ENCODE data around the gene NME3. TPM values are rescaled to one million over a fixed set of nuclear protein-coding genes. Genes with fewer than 3 reads are reported as not detected.

NME3 gene
- total and polyA plus RNA-seq, 9 of the 15 experiments (the other 6 are each of a cell fraction or from before 2014, with no cell fraction given): 0.68 to 76.3 (median 11.5) TPM

- TF ChIP-seq THRA (IDR thresholded peaks at IDR 0.05): no peak
- TF ChIP-seq DNMT1 (IDR thresholded peaks at IDR 0.05): no peak; the same call in 1 of the 2 replicates
- TF ChIP-seq POLR2A (conservative IDR thresholded peaks at IDR 0.05): peak; percentile 63
- TF ChIP-seq POLR2G (IDR thresholded peaks at IDR 0.05; ENCODE audit: low read depth, low read length): peak; percentile 77
- TF ChIP-seq ZNF592 (IDR thresholded peaks at IDR 0.05): no peak
- TF ChIP-seq LCOR (CRISPR knock-in tag; IDR thresholded peaks at IDR 0.05): 0 out of 2 replicates have a peak, but pooled peaks have one; percentile 42
- TF ChIP-seq MYC (IDR thresholded peaks at IDR 0.05; ENCODE audit: low read depth, low read length): no peak
- 0 out of 2 replicates have a peak, but pooled peaks have one; percentile 68 for TF ChIP-seq MYC (CRISPR knock-in tag; IDR thresholded peaks at IDR 0.05; ENCODE audit: borderline replicate concordance, low read depth)
- TF ChIP-seq ZFP1 (CRISPR knock-in tag; IDR thresholded peaks at IDR 0.05): 0 out of 2 replicates have a peak, but pooled peaks have one; percentile 5
- TF ChIP-seq THAP12 (CRISPR knock-in tag; IDR thresholded peaks at IDR 0.05): 0 out of 2 replicates have a peak, but pooled peaks have one; percentile 5
- peak; percentile 32 for TF ChIP-seq U2AF1 (optimal IDR thresholded peaks at IDR 0.05; ENCODE audit: low read depth, low read length)
- no peak for TF ChIP-seq ESRRA (IDR thresholded peaks at IDR 0.05; ENCODE audit: borderline replicate concordance, low read depth)
- TF ChIP-seq TOE1 (IDR thresholded peaks at IDR 0.05; ENCODE audit: borderline replicate concordance): peak; percentile 46; the same call in 1 of the 2 replicates
- TF ChIP-seq TOE1 (CRISPR knock-in tag; IDR thresholded peaks at IDR 0.05; ENCODE audit: borderline replicate concordance, low read depth): no peak
- peak; percentile 24 for TF ChIP-seq RBBP5 (IDR thresholded peaks at IDR 0.05; ENCODE audit: borderline replicate concordance, insufficient read depth, low read length, poor library complexity, severe bottlenecking)
- peak; percentile 87 for TF ChIP-seq POLR2AphosphoS2 (IDR thresholded peaks at IDR 0.05; ENCODE audit: low read length)
- TF ChIP-seq CAMTA2 (CRISPR knock-in tag; conservative IDR thresholded peaks at IDR 0.05): 0 out of 2 replicates have a peak, but pooled peaks have one; percentile 52
- TF ChIP-seq FIP1L1 (IDR thresholded peaks at IDR 0.05; ENCODE audit: low read depth, low read length, poor library complexity, severe bottlenecking): peak; percentile 20
- no peak for TF ChIP-seq STAG1 (CRISPR knock-in tag; IDR thresholded peaks at IDR 0.05; ENCODE audit: borderline replicate concordance)
Measured at GRCh38 chr16:1770328-1771187, 785 bp downstream of the NME3 start (continued).
